IPS DF 6.9 (cell line): ENCODE data around the gene NREP.

ENCODE experiments used
- DNase-seq: peaks from one replicate; pipeline ENCODE4 v3.0.0-alpha.2; 2013; ENCODE audit warnings: low read depth, low spot score
- H3K27ac ChIP-seq: one replicate; pipeline ENCODE4 v1.5.1; 2013; ENCODE audit warnings: low read length, control low read depth
- H3K27me3 ChIP-seq: 2 replicates; pipeline ENCODE4 v1.6.1; 2013; ENCODE audit warnings: mild to moderate bottlenecking, low read length; ENCODE audit not compliant: control insufficient read depth, insufficient read depth
- H3K36me3 ChIP-seq: 2 replicates; pipeline ENCODE4 v1.6.1; 2013; ENCODE audit warnings: low read length; ENCODE audit not compliant: control insufficient read depth, insufficient read depth
- H3K4me1 ChIP-seq: 2 replicates; pipeline ENCODE4 v1.6.1; 2013; ENCODE audit warnings: low read length; ENCODE audit not compliant: control insufficient read depth, insufficient read depth
- H3K4me3 ChIP-seq: 2 replicates; pipeline ENCODE4 v1.5.1; 2013; ENCODE audit warnings: mild to moderate bottlenecking, low read length
- H3K9me3 ChIP-seq: 2 replicates; pipeline ENCODE4 v1.6.1; 2013; ENCODE audit warnings: low read length, inconsistent platforms; ENCODE audit not compliant: control insufficient read depth, insufficient read depth
- WGBS: extraction: QIAGEN DNeasy Blood & Tissue Kit; methylation state at CpG from one replicate; pipeline ENCODE4 v1.1.7; 2013; ENCODE audit warnings: mixed read lengths, missing lambda C conversion rate; ENCODE audit not compliant: insufficient read length, insufficient coverage; 5-methylcytosine and 5-hydroxymethylcytosine counted together

NREP gene

DNA sequence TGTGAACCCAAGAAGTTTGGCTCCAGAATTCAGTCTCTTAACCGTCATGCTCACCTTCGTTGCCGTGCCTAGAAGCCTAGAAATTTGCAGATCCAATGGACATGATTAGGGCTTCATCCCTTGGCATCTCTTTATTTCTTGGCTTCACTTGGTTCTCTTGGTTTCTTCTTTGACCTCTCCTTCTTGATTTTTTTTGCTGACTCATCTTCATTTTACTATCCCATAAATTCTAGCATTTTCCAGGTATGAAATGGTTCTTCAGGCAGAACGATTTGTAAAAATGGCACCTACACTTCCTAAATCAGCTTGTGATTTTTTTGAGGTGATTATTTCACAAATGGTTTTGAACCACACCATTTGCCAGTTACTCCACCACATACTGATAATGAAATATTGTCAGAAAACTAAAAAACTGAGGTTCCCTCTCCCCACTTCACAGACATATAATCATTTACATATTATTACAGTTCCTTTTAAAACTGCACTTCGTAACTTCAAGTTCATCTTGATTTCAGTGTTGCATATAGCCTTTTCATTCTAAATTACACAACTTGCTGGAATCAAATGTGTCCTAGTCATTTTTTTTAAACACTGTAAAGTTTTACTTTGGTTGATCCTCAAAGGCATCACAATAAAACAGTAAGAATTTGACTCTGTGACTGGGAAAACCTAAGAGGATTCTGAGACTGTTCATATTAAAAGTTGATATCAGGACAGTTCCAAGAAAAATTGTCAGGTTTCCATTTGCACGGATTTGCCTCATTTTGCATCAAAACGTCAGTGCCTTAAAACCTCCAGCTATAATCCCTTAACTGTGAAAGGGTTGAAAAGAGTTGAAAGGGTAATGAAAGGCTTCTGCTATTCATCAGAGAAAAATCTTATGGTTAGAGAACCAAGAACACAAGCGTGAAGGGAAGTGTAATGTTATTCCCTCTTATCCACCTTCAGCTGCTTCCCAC is 8.9 kb upstream of the NREP start:
- Histone ChIP-seq H3K27me3 (no peaks in the 10 kb centered on the region), H3K36me3 (no peaks in the 10 kb centered on the region), H3K27ac (no peak overlapping the region), H3K9me3 (no peaks in the 10 kb centered on the region), H3K4me3 (no peak overlapping the region), H3K4me1 (no peaks in the 10 kb centered on the region)
- DNase-seq, result no peak
- no CpG with 5 or more reads among the region's 8 CpGs for WGBS

DNA sequence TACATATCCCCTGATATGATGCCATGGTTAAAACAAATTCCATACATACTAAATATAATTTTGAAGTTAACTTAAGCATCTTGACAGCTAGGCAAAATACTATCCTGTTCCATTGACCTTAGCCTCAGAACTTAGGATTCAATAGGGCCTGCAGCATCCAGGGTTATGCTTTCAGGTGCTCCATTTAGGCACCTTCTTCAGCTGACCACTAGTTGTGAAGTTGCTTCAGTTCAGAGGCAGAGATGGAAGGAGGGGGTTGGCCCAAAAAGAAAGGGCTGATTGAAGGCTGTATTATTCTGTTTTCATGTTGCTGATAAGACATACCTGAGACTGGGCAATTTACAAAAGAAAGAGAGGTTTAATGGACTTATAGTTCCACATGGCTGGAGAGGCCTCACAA is 7.0 kb upstream of the NREP start:
- H3K9me3 ChIP-seq, result no peaks in the 10 kb centered on the region
- no peak overlapping the region for H3K27ac ChIP-seq
- no peak for DNase-seq
- peaks cover under 1% of the 10 kb centered on the region; the same call in 1 of the 2 replicates for H3K4me1 ChIP-seq
- no peaks in the 10 kb centered on the region for H3K27me3 ChIP-seq
- no peak overlapping the region for H3K4me3 ChIP-seq
- H3K36me3 ChIP-seq, result no peaks in the 10 kb centered on the region

- WGBS, result no CpG with 5 or more reads among the region's 6 CpGs
- Histone ChIP-seq H3K9me3 (no peaks in the 10 kb centered on the region), H3K27me3 (no peaks in the 10 kb centered on the region), H3K4me1 (peaks cover 2% of the 10 kb centered on the region; the same call in 1 of the 2 replicates), H3K36me3 (no peaks in the 10 kb centered on the region), H3K4me3 (no peak overlapping the region), H3K27ac (no peak overlapping the region)
- DNase-seq, result no peak
These were observed 5.9 kb upstream of the NREP start for GRCh38 chr5:111762895-111763294.

GRCh38 chr5:111758284-111758628 is 1.3 kb upstream of the NREP start:
- DNase-seq, result no peak
- WGBS, result no CpG with 5 or more reads among the region's 5 CpGs
- Histone ChIP-seq H3K9me3 (no peaks in the 10 kb centered on the region), H3K4me3 (peak overlapping the region; percentile 77; the same call in 1 of the 2 replicates), H3K27ac (no peak overlapping the region), H3K4me1 (peaks cover 2% of the 10 kb centered on the region; the same call in 1 of the 2 replicates), H3K27me3 (no peaks in the 10 kb centered on the region), H3K36me3 (no peaks in the 10 kb centered on the region; the same call in 1 of the 2 replicates)

GRCh38 chr5:111757355-111758283 is 625 bp upstream of the NREP start:
- no CpG with 5 or more reads among the region's 98 CpGs for WGBS
- peak; percentile 48 for DNase-seq
- no peak overlapping the region for H3K27ac ChIP-seq

GRCh38 chr5:111755942-111756381 is 1.0 kb downstream of the NREP start:
- H3K4me3 ChIP-seq, result peak overlapping the region; percentile 77; the same call in 1 of the 2 replicates
- no CpG with 5 or more reads among the region's 5 CpGs for WGBS
- no peak for DNase-seq

More at GRCh38 chr5:111757355-111758283, 625 bp upstream of the NREP start:
- H3K36me3 ChIP-seq, result no peaks in the 10 kb centered on the region; the same call in 1 of the 2 replicates
- no peaks in the 10 kb centered on the region for H3K9me3 ChIP-seq
- peaks cover 2% of the 10 kb centered on the region; the same call in 1 of the 2 replicates for H3K4me1 ChIP-seq
- peak overlapping the region; percentile 77; the same call in 1 of the 2 replicates for H3K4me3 ChIP-seq
- H3K27me3 ChIP-seq, result no peaks in the 10 kb centered on the region

DNA sequence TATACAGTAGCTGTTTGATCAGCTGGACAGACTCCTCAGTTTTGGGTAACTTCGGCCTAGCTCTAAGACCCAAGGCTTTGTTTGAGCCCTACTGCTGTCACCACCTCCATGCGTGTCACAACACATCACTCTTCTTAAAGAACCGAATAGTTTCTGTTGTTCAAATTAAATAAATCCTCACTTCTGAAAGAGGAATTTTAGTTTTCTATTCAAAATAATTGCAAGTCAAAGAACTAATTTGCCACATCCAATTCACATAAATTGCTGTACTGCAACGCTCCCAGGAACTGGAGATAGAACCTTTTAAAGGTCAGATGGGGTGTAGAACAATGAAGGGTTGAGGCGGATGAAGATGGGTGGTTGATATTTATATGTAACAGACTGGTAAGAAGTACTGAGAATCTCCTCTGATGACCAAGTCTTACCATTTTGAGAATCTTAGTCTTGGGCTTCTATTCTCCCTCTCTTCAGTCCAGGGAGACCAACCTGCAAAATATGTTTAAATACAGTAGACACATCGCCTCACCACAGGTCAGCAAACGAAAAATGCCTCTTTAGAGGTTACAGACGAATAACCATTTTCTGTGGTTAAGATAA is 1.6 kb downstream of the NREP start:
- Histone ChIP-seq H3K27ac (no peak overlapping the region), H3K9me3 (no peaks in the 10 kb centered on the region), H3K4me3 (peak overlapping the region; percentile 77; the same call in 1 of the 2 replicates), H3K4me1 (peaks cover 2% of the 10 kb centered on the region; the same call in 1 of the 2 replicates), H3K36me3 (no peaks in the 10 kb centered on the region; the same call in 1 of the 2 replicates), H3K27me3 (no peaks in the 10 kb centered on the region)
- DNase-seq, result no peak
- 100% methylated on average over 1 of the region's 8 CpGs for WGBS

More at GRCh38 chr5:111755942-111756381, 1.0 kb downstream of the NREP start:
- no peak overlapping the region for H3K27ac ChIP-seq
- H3K4me1 ChIP-seq, result peaks cover 2% of the 10 kb centered on the region; the same call in 1 of the 2 replicates
- H3K27me3 ChIP-seq, result no peaks in the 10 kb centered on the region
- H3K36me3 ChIP-seq, result no peaks in the 10 kb centered on the region; the same call in 1 of the 2 replicates
- no peaks in the 10 kb centered on the region for H3K9me3 ChIP-seq

GRCh38 chr5:111753884-111754589 is 3.0 kb downstream of the NREP start:
- peaks cover 2% of the 10 kb centered on the region; the same call in 1 of the 2 replicates for H3K4me1 ChIP-seq
- no peak overlapping the region for H3K4me3 ChIP-seq
- no CpG with 5 or more reads among the region's 3 CpGs for WGBS
- H3K9me3 ChIP-seq, result no peaks in the 10 kb centered on the region
- DNase-seq, result no peak
- H3K27ac ChIP-seq, result no peak overlapping the region
- H3K27me3 ChIP-seq, result no peaks in the 10 kb centered on the region
- no peaks in the 10 kb centered on the region; the same call in 1 of the 2 replicates for H3K36me3 ChIP-seq

DNA sequence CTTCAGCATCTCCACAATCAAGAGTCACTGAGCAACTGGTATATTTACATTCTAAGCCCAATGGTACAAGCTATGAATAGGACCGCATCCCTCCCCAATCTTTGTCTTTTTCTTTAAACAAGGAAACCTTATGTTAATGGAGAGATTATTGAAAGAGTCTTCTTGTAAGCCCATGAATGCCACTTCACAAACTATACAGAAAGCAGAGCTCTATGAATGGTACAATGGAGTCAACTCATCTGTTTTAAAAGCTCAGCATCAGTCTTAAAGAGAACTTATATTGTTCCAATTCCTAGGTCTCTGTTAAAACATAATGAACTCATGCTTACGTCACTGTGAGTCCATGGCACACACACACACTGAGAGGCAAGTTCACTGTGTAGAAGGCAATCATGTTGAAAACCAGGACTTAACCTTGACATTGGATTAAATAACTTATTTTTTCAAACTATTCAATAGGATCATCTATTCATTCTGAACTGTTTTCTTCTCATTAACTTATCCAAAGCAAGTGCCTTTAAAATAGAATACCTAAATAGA is 4.5 kb downstream of the NREP start:
- H3K27ac ChIP-seq, result no peak overlapping the region
- no peak overlapping the region for H3K4me3 ChIP-seq
- no peak for DNase-seq
- H3K36me3 ChIP-seq, result no peaks in the 10 kb centered on the region; the same call in 1 of the 2 replicates
- H3K9me3 ChIP-seq, result no peaks in the 10 kb centered on the region
- H3K4me1 ChIP-seq, result no peaks in the 10 kb centered on the region
- no peaks in the 10 kb centered on the region for H3K27me3 ChIP-seq
- no CpG with 5 or more reads among the region's 2 CpGs for WGBS
